HCT116 (cell line): ENCODE measurements around the gene PDZD8. TPM values are rescaled to one million over a fixed set of nuclear protein-coding genes. Genes with fewer than 3 reads are reported as not detected.
A peak's percentile ranks its signal among the peaks of the same experiment; 100 is the strongest.

Experiments
- ATAC-seq: fragments of 200-7000 bp; cut with Tn5 transposase; 2 replicates; pipeline ENCODE4 v1.9.1; 2020; ENCODE audit warnings: mild to moderate bottlenecking, moderate library complexity
- BruUV-seq: library from RNA; stranded (reverse); fragments of 400-500 nt; replicated peaks from 2 replicates; lab custom pipeline; 2021; lab: Mats Ljungman, UMichigan
- CTCF ChIA-PET: fragments of 300-600 bp; sonication (Branson Sonifier 250); formaldehyde crosslinking; loops from one replicate; lab custom pipeline; 2021; ENCODE audit warnings: antibody characterized with exemption; lab: Charles Lee
- POLR2A ChIA-PET: fragments of 300-600, 350-600 bp; sonication (Branson Sonifier 250); formaldehyde crosslinking; loops from one replicate; lab custom pipeline; 2021; ENCODE audit warnings: antibody characterized with exemption; lab: Charles Lee
- RAD21 ChIA-PET, 2 experiments: fragments of 300-600 bp; sonication (Branson Sonifier 250); formaldehyde crosslinking; loops; one replicate each; lab custom pipeline; 2023; ENCODE audit warnings: low total read pairs in 2 of 2; ENCODE audit not compliant: uncharacterized antibody in 2 of 2, unreplicated experiment in 2 of 2, low non-redundant PET in 1 of 2; lab: Charles Lee
- DNase-seq: peaks from one replicate; pipeline ENCODE4 v3.0.0-alpha.2; 2010; ENCODE audit warnings: low read depth, low spot score
- H2AFZ ChIP-seq: fragments of 200-600 bp; shearing (Covaris generic), sonication (generic); 2 replicates; pipeline ENCODE4 v1.6.1; 2017; ENCODE audit warnings: low read depth, mixed run types, mixed read lengths, antibody characterized with exemption, low read length; ENCODE audit not compliant: poor library complexity, severe bottlenecking
- H3K27ac ChIP-seq: 2 replicates; pipeline ENCODE4 v1.5.1; 2012; ENCODE audit warnings: low read depth, low read length
- H3K27me3 ChIP-seq: fragments of 200-600 bp; sonication (generic); 2 replicates; pipeline ENCODE4 v1.6.1; 2016; ENCODE audit warnings: mixed run types, low read length, mixed read lengths; ENCODE audit not compliant: insufficient read depth
- H3K36me3 ChIP-seq, 2 experiments: fragments of 200-500 bp in 1 of 2; fragments of 200-600 bp in 1 of 2; sonication (Bioruptor generic) in 1 of 2; sonication (generic) in 1 of 2; 2 replicates each; pipeline versions ENCODE4 v1.5.1 to v1.6.1; 2014 to 2016; ENCODE audit warnings: low read length in 2 of 2, inconsistent platforms in 1 of 2, mixed read lengths in 1 of 2, mixed run types in 1 of 2; ENCODE audit not compliant: insufficient read depth in 2 of 2, control insufficient read depth in 1 of 2
- H3K4me1 ChIP-seq, 2 experiments: fragments of 200-600 bp in 1 of 2; sonication (generic) in 1 of 2; 2 replicates each; pipeline versions ENCODE4 v1.5.1 to v1.6.1; 2012 to 2017; ENCODE audit warnings: low read length in 2 of 2, inconsistent platforms in 1 of 2, mild to moderate bottlenecking in 1 of 2, mixed read lengths in 1 of 2, mixed run types in 1 of 2, moderate library complexity in 1 of 2; ENCODE audit not compliant: insufficient read depth in 2 of 2, control insufficient read depth in 1 of 2
- H3K4me2 ChIP-seq: fragments of 200-600 bp; sonication (generic); 2 replicates; pipeline ENCODE4 v1.6.1; 2017; ENCODE audit warnings: mixed run types, low read length, mixed read lengths
- H3K4me3 ChIP-seq, 2 experiments: fragments of 200-600 bp in 1 of 2; sonication (generic) in 1 of 2; replicated peaks in 1 of 2; 2 replicates each; pipeline ENCODE4 v1.5.1; 2011 to 2016; ENCODE audit warnings: low read length in 2 of 2, control low read depth in 1 of 2, low read depth in 1 of 2, mild to moderate bottlenecking in 1 of 2, mixed read lengths in 1 of 2, mixed run types in 1 of 2
- H3K79me2 ChIP-seq: fragments of 200-600 bp; sonication (generic); 2 replicates; pipeline ENCODE4 v1.6.1; 2017; ENCODE audit warnings: mild to moderate bottlenecking, mixed run types, low read length, moderate library complexity, mixed read lengths; ENCODE audit not compliant: insufficient read depth
- H3K9ac ChIP-seq: fragments of 200-600 bp; sonication (generic); 2 replicates; pipeline ENCODE4 v1.6.1; 2016; ENCODE audit warnings: low read length, mixed read lengths
- H3K9me2 ChIP-seq: fragments of 200-600 bp; sonication (generic), shearing (Covaris generic); 2 replicates; pipeline ENCODE4 v1.6.1; 2017; ENCODE audit warnings: mixed run types, mild to moderate bottlenecking, moderate library complexity; ENCODE audit not compliant: insufficient read depth
- H3K9me3 ChIP-seq, 2 experiments: fragments of 200-500 bp in 1 of 2; fragments of 200-600 bp in 1 of 2; sonication (Bioruptor generic) in 1 of 2; sonication (generic) in 1 of 2; 2 replicates each; pipeline ENCODE4 v1.6.1; 2014 to 2017; ENCODE audit warnings: low read length in 2 of 2, mixed read lengths in 2 of 2, inconsistent platforms in 1 of 2, low read depth in 1 of 2, mild to moderate bottlenecking in 1 of 2, mixed run types in 1 of 2, moderate library complexity in 1 of 2; ENCODE audit not compliant: control insufficient read depth in 1 of 2, insufficient read depth in 1 of 2
- H4K20me1 ChIP-seq: fragments of 200-600 bp; sonication (generic), shearing (Covaris generic); 2 replicates; pipeline ENCODE4 v1.6.1; 2017; ENCODE audit warnings: mixed run types, mild to moderate bottlenecking, moderate library complexity; ENCODE audit not compliant: insufficient read depth
- CBX3 ChIP-seq: IDR thresholded peaks from 2 replicates; pipeline ENCODE4 v1.6.1; 2012; ENCODE audit warnings: low read depth
- CEBPB ChIP-seq: IDR thresholded peaks from 2 replicates; pipeline ENCODE4 v1.6.1; 2012; ENCODE audit warnings: low read depth
- ELF1 ChIP-seq: IDR thresholded peaks from 2 replicates; pipeline ENCODE4 v1.6.1; 2012; ENCODE audit warnings: low read depth, borderline replicate concordance
- FOSL1 ChIP-seq: IDR thresholded peaks from 2 replicates; pipeline ENCODE4 v1.6.1; 2012; ENCODE audit warnings: low read depth
- JUND ChIP-seq: IDR thresholded peaks from 2 replicates; pipeline ENCODE4 v1.6.1; 2012
- SIN3A ChIP-seq: IDR thresholded peaks from 2 replicates; pipeline ENCODE4 v1.6.1; 2012; ENCODE audit warnings: low read depth
- SP1 ChIP-seq: IDR thresholded peaks from 2 replicates; pipeline ENCODE4 v1.6.1; 2012; ENCODE audit warnings: low read depth
- SRF ChIP-seq: IDR thresholded peaks from 2 replicates; pipeline ENCODE4 v1.6.1; 2012; ENCODE audit warnings: low read depth
- TCF7L2 ChIP-seq: IDR thresholded peaks from 2 replicates; pipeline ENCODE4 v1.7.0; 2011; ENCODE audit warnings: borderline replicate concordance, inconsistent platforms; ENCODE audit not compliant: insufficient read depth, insufficient read length; ENCODE audit errors: extremely low read depth
- YY1 ChIP-seq: IDR thresholded peaks from 2 replicates; pipeline ENCODE4 v1.6.1; 2011; ENCODE audit warnings: low read length, low read depth, moderate library complexity, mild to moderate bottlenecking; ENCODE audit not compliant: insufficient replicate concordance; ENCODE audit errors: extremely low read depth
- intact Hi-C: fragments of 100-400 bp; cut with micrococcal nuclease; formaldehyde crosslinking; loops from 2 replicates; pipeline ENCODE4 v1.10.0; 2022
- total RNA-seq: library from RNA; stranded (reverse); gene quantifications from one replicate; pipeline ENCODE4 v1.2.1, GENCODE V29; 2021; ENCODE audit not compliant: unreplicated experiment
- TF ChIP-seq, protein P1 (sequence below): IDR thresholded peaks from 2 replicates; pipeline ENCODE4 v1.6.1; 2012
- TF ChIP-seq, protein P2 (sequence below): IDR thresholded peaks from 2 replicates; pipeline ENCODE4 v1.6.1; 2012; ENCODE audit warnings: low read depth

The PDZD8 gene
- total RNA-seq, 1 experiment from 2014 or later, result 61.7 TPM

DNA sequence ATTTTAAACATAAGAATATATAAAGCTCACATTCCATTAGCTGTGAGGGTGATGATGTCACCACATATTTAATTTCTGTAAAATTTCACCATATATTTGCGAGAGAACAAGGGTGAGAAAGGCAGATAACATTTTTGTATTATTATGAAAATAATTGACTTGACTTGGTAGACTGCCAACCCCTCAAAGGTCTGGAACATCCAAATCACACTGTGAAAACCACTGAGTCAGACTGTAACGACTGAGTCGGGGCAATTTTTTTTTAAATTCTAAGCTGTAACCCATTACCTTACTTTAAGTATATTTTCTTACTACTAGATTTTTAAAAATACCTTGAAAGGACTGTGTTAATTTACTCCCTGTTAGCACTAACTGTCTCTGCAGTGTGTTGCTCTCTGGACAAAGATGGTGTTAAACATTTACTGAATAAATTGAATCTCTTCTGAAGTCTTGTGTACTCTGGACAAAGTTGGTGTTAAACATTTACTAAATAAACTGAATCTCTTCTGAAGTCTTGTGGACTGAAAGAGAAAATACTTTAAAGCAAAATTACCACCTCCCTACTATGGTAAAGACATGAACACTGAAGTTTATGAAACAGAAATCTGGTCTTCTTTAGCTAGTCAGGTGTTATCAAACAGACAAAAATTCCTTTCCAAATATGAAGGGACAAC is 14.1 kb downstream of the PDZD8 start:
- RAD21 ChIA-PET, result no interaction called here
- TF ChIP-seq TCF7L2, result no peak
- TF ChIP-seq YY1, result no peak
- no peak for TF ChIP-seq CBX3
- TF ChIP-seq, protein P1, sequence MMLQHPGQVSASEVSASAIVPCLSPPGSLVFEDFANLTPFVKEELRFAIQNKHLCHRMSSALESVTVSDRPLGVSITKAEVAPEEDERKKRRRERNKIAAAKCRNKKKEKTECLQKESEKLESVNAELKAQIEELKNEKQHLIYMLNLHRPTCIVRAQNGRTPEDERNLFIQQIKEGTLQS, result no peak
- no peak for TF ChIP-seq SIN3A
- TF ChIP-seq, protein P2, sequence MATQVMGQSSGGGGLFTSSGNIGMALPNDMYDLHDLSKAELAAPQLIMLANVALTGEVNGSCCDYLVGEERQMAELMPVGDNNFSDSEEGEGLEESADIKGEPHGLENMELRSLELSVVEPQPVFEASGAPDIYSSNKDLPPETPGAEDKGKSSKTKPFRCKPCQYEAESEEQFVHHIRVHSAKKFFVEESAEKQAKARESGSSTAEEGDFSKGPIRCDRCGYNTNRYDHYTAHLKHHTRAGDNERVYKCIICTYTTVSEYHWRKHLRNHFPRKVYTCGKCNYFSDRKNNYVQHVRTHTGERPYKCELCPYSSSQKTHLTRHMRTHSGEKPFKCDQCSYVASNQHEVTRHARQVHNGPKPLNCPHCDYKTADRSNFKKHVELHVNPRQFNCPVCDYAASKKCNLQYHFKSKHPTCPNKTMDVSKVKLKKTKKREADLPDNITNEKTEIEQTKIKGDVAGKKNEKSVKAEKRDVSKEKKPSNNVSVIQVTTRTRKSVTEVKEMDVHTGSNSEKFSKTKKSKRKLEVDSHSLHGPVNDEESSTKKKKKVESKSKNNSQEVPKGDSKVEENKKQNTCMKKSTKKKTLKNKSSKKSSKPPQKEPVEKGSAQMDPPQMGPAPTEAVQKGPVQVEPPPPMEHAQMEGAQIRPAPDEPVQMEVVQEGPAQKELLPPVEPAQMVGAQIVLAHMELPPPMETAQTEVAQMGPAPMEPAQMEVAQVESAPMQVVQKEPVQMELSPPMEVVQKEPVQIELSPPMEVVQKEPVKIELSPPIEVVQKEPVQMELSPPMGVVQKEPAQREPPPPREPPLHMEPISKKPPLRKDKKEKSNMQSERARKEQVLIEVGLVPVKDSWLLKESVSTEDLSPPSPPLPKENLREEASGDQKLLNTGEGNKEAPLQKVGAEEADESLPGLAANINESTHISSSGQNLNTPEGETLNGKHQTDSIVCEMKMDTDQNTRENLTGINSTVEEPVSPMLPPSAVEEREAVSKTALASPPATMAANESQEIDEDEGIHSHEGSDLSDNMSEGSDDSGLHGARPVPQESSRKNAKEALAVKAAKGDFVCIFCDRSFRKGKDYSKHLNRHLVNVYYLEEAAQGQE, result no peak
- no peak for TF ChIP-seq ELF1
- peak; percentile 59; the same call in 1 of the 2 replicates for TF ChIP-seq FOSL1
- TF ChIP-seq JUND, result peak; percentile 51
- no peak for TF ChIP-seq SP1
- TF ChIP-seq SRF, result no peak
- TF ChIP-seq CEBPB, result no peak
- Histone ChIP-seq H3K4me3 (no peak overlapping the region), H3K9ac (no peak overlapping the region), H2AFZ (no peak overlapping the region), H3K4me1 (peaks cover 53 to 57% of the 10 kb centered on the region in 2 experiments), H3K4me2 (peak overlapping the region; percentile 54), H3K36me3 (no peaks in the 10 kb centered on the region), H3K79me2 (peaks cover 99% of the 10 kb centered on the region), H3K9me3 (no peaks in the 10 kb centered on the region), H3K27me3 (no peaks in the 10 kb centered on the region), H4K20me1 (peaks cover 51% of the 10 kb centered on the region), H3K9me2 (no peaks in the 10 kb centered on the region), H3K27ac (peak overlapping the region; percentile 33; the same call in 1 of the 2 replicates)
- no TSS peak for BruUV-seq
- DNase-seq, result no peak
- POLR2A ChIA-PET, result interaction anchor here (2.5 kb wide), 1 partner anchor 13 kb away, joined by 9 read pairs; no protein-coding TSS in a partner anchor
- CTCF ChIA-PET, result interaction anchor here (0.9 to 2.1 kb wide), 6 partner anchors 10 to 89 kb away, joined by 3 to 9 read pairs (median 4); no protein-coding TSS in a partner anchor
- intact Hi-C loops, result no loop called here
- no peak for ATAC-seq
